Muscle layer of colon (tissue), 2 donors: ENCODE results near the gene ALG12.

ENCODE experiments used
- H3K27ac ChIP-seq: one replicate; pipeline ENCODE4 v1.7.0; 2013; ENCODE audit warnings: low read depth, mild to moderate bottlenecking, low read length, moderate library complexity
- H3K27me3 ChIP-seq, 2 donors: one replicate each; pipeline ENCODE4 v1.7.0; 2013; ENCODE audit warnings: low read length in 2 of 2, mild to moderate bottlenecking in 2 of 2; ENCODE audit not compliant: insufficient read depth in 2 of 2, control insufficient read depth in 1 of 2
- H3K36me3 ChIP-seq: one replicate; pipeline ENCODE4 v1.7.0; 2013; ENCODE audit warnings: mild to moderate bottlenecking, low read length; ENCODE audit not compliant: insufficient read depth
- H3K4me1 ChIP-seq: one replicate; pipeline ENCODE4 v1.7.0; 2013; ENCODE audit warnings: mild to moderate bottlenecking, low read length; ENCODE audit not compliant: insufficient read depth
- H3K4me3 ChIP-seq, 2 donors: one replicate each; pipeline ENCODE4 v1.7.0; 2013; ENCODE audit warnings: low read length in 2 of 2, low read depth in 1 of 2, mild to moderate bottlenecking in 1 of 2, moderate library complexity in 1 of 2
- H3K9ac ChIP-seq: one replicate; pipeline ENCODE4 v1.7.0; 2013; ENCODE audit warnings: low read length
- H3K9me3 ChIP-seq: one replicate; pipeline ENCODE4 v1.7.0; 2013; ENCODE audit warnings: mild to moderate bottlenecking, low read length
- donor health status: abdominal sarcoma.
- donor health status: Adenocarcinoma of cecum.

The ALG12 gene

GRCh38 chr22:49955581-49956417, 37.6 kb upstream of the ALG12 start:
- no peaks in the 10 kb centered on the region for H3K27me3 ChIP-seq
- H3K9me3 ChIP-seq = no peaks in the 10 kb centered on the region
- no peak overlapping the region for H3K27ac ChIP-seq
- H3K36me3 ChIP-seq = no peaks in the 10 kb centered on the region
- no peak overlapping the region for H3K9ac ChIP-seq
- H3K4me1 ChIP-seq = peaks cover 5% of the 10 kb centered on the region
- no peak overlapping the region for H3K4me3 ChIP-seq

DNA sequence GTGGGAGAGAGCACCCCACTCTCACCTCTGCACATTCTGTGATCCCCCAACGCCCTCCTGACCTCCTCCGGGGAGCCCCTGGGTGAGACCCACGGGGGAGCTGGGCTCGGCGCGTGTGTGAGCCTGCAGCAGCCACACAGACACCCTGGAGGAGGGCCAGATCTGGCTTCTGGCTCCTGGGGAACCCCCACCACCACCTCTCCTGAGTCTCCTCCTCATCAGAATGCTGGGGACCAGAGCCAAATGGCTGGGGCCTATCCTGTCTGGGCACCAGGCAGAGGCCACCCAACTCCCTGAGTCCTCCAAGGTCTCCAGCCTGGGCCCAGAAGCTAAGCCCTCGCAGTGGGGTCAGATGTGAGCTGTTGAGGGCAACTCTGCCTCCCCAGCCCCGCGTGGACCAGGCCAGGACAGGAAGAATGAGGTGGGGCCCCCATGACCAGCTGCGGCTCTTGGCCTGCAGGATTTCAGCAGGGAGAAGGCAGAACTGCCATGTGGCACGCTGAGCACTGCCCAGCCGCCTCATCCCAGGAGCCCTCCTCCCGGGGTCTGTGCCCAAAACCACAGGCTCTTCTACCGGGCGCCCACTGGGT, 36.8 kb upstream of the ALG12 start:
- H3K36me3 ChIP-seq = no peaks in the 10 kb centered on the region
- no peaks in the 10 kb centered on the region for H3K9me3 ChIP-seq
- H3K27ac ChIP-seq = no peak overlapping the region
- no peaks in the 10 kb centered on the region for H3K27me3 ChIP-seq
- no peak overlapping the region for H3K9ac ChIP-seq
- no peak overlapping the region for H3K4me3 ChIP-seq
- H3K4me1 ChIP-seq = peaks cover 5% of the 10 kb centered on the region

GRCh38 chr22:49954354-49954753, 36.1 kb upstream of the ALG12 start:
- Histone ChIP-seq H3K4me3 (no peak overlapping the region), H3K9ac (no peak overlapping the region)

GRCh38 chr22:49953680-49954344, 35.6 kb upstream of the ALG12 start:
- H3K27ac ChIP-seq = no peak overlapping the region
- H3K9ac ChIP-seq = no peak overlapping the region
- H3K27me3 ChIP-seq = no peaks in the 10 kb centered on the region

More at GRCh38 chr22:49954354-49954753, 36.1 kb upstream of the ALG12 start:
- Histone ChIP-seq H3K36me3 (no peaks in the 10 kb centered on the region), H3K4me1 (no peaks in the 10 kb centered on the region), H3K27me3 (no peaks in the 10 kb centered on the region), H3K9me3 (no peaks in the 10 kb centered on the region), H3K27ac (no peak overlapping the region)

GRCh38 chr22:49953027-49953679, 34.9 kb upstream of the ALG12 start:
- H3K4me3 ChIP-seq = no peak overlapping the region
- H3K9ac ChIP-seq = no peak overlapping the region
- H3K9me3 ChIP-seq = no peaks in the 10 kb centered on the region
- H3K4me1 ChIP-seq = no peaks in the 10 kb centered on the region
- no peaks in the 10 kb centered on the region for H3K36me3 ChIP-seq
- no peak overlapping the region for H3K27ac ChIP-seq
- no peaks in the 10 kb centered on the region for H3K27me3 ChIP-seq

More at GRCh38 chr22:49953680-49954344, 35.6 kb upstream of the ALG12 start:
- Histone ChIP-seq H3K36me3 (no peaks in the 10 kb centered on the region), H3K4me3 (no peak overlapping the region), H3K4me1 (no peaks in the 10 kb centered on the region), H3K9me3 (no peaks in the 10 kb centered on the region)

GRCh38 chr22:49951986-49952896, 34.0 kb upstream of the ALG12 start:
- H3K27me3 ChIP-seq = no peaks in the 10 kb centered on the region
- H3K4me3 ChIP-seq = no peak overlapping the region
- H3K27ac ChIP-seq = no peak overlapping the region
- no peaks in the 10 kb centered on the region for H3K36me3 ChIP-seq
- H3K9ac ChIP-seq = no peak overlapping the region
- H3K4me1 ChIP-seq = no peaks in the 10 kb centered on the region
- H3K9me3 ChIP-seq = no peaks in the 10 kb centered on the region

DNA sequence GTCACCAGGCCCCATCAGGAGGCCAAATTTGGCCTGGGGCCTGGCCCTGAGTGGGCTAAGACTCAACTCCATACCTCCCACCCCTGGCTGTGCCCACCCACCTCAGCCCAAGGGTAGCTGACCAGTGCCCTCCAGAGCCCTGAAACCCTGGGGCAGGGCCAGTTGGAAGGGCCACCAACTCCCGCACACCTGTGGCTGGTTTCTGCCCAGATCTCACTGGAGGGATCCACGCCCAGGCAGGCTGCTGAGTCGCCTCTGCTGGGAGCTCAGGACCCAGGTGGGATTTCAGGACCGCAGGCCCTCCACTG, 33.4 kb upstream of the ALG12 start:
- H3K9ac ChIP-seq = no peak overlapping the region
- H3K27ac ChIP-seq = no peak overlapping the region
- H3K27me3 ChIP-seq = no peaks in the 10 kb centered on the region
- H3K36me3 ChIP-seq = no peaks in the 10 kb centered on the region
- H3K4me1 ChIP-seq = no peaks in the 10 kb centered on the region
- no peak overlapping the region for H3K4me3 ChIP-seq
- no peaks in the 10 kb centered on the region for H3K9me3 ChIP-seq

- H3K27me3 ChIP-seq = no peaks in the 10 kb centered on the region
- H3K27ac ChIP-seq = no peak overlapping the region
- H3K9ac ChIP-seq = no peak overlapping the region
- H3K36me3 ChIP-seq = no peaks in the 10 kb centered on the region
- no peaks in the 10 kb centered on the region for H3K9me3 ChIP-seq
- H3K4me1 ChIP-seq = no peaks in the 10 kb centered on the region
- no peak overlapping the region for H3K4me3 ChIP-seq
Measured at GRCh38 chr22:49951000-49951677, 32.9 kb upstream of the ALG12 start.

DNA sequence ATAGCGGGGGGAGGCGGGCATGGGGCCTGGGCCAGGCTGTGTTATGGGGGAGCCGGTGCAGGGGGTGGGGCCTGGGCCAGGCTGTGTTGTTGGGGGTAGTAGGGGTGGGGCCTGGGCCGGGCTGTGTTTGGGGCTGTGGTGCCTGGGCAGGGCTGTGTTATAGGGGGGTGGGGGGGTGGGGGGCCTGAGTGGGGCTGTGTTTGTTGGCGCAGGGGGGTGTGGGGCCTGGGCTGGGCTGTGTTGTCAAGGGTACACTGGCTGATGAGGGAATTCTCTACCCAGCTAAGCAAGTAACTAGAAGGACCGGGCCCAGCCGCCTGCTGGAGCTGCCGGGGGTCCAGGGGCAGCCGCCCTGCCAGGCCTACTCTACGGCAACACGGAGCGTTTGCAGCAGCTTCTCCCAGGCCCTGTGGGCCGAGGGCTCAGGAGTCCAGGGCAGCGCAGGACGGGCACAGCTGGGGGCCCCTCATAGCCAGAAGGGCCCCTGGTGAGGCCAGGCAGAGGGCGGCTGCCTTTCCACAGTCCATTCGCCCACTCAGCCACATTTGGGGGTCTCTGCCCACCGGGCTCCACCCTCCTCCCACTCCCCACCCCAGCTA, 32.3 kb upstream of the ALG12 start:
- no peak overlapping the region for H3K9ac ChIP-seq
- no peak overlapping the region for H3K4me3 ChIP-seq
- H3K4me1 ChIP-seq = no peaks in the 10 kb centered on the region
- no peak overlapping the region for H3K27ac ChIP-seq
- H3K36me3 ChIP-seq = no peaks in the 10 kb centered on the region
- no peaks in the 10 kb centered on the region for H3K27me3 ChIP-seq
- H3K9me3 ChIP-seq = no peaks in the 10 kb centered on the region

- no peak overlapping the region for H3K27ac ChIP-seq
- H3K4me1 ChIP-seq = no peaks in the 10 kb centered on the region
- H3K9ac ChIP-seq = no peak overlapping the region
- H3K9me3 ChIP-seq = no peaks in the 10 kb centered on the region
- H3K4me3 ChIP-seq = no peak overlapping the region
- H3K36me3 ChIP-seq = no peaks in the 10 kb centered on the region
- H3K27me3 ChIP-seq = no peaks in the 10 kb centered on the region
Measured at GRCh38 chr22:49949914-49950292, 31.7 kb upstream of the ALG12 start.
